Mesendoderm (in vitro differentiated cells): ENCODE data around the gene OPRD1.

Experiments
- DNase-seq: peaks from one replicate; pipeline ENCODE4 v3.0.0; 2013
- H2AK5ac ChIP-seq: 2 replicates; pipeline ENCODE4 v1.6.1; 2013; ENCODE audit warnings: low read length, inconsistent platforms
- H2BK120ac ChIP-seq: 2 replicates; pipeline ENCODE4 v1.6.1; 2013; ENCODE audit warnings: low read depth, mild to moderate bottlenecking, low read length, moderate library complexity, mixed read lengths
- H2BK15ac ChIP-seq: replicated peaks from 2 replicates; pipeline ENCODE4 v1.6.1; 2013; ENCODE audit warnings: low read depth, mild to moderate bottlenecking, moderate library complexity
- H2BK5ac ChIP-seq: 2 replicates; pipeline ENCODE4 v1.6.1; 2013; ENCODE audit warnings: low read length, inconsistent platforms
- H3K18ac ChIP-seq: 2 replicates; pipeline ENCODE4 v1.6.1; 2013; ENCODE audit warnings: mild to moderate bottlenecking, low read length, mixed read lengths
- H3K23ac ChIP-seq: one replicate; pipeline ENCODE4 v1.6.1; 2013; ENCODE audit warnings: low read length
- H3K27ac ChIP-seq: 2 replicates; pipeline ENCODE4 v1.5.1; 2013; ENCODE audit warnings: low read depth, mild to moderate bottlenecking, inconsistent platforms, low read length, moderate library complexity
- H3K27me3 ChIP-seq: 2 replicates; pipeline ENCODE4 v1.6.1; 2013; ENCODE audit warnings: low read length, control low read depth, mild to moderate bottlenecking, inconsistent platforms; ENCODE audit not compliant: insufficient read depth, poor library complexity
- H3K36me3 ChIP-seq: 2 replicates; pipeline ENCODE4 v1.6.1; 2013; ENCODE audit warnings: low read length, inconsistent platforms; ENCODE audit not compliant: control insufficient read depth, insufficient read depth
- H3K4ac ChIP-seq: one replicate; pipeline ENCODE4 v1.6.1; 2013; ENCODE audit warnings: low read depth, mild to moderate bottlenecking, low read length, moderate library complexity
- H3K4me1 ChIP-seq: 2 replicates; pipeline ENCODE4 v1.6.1; 2013; ENCODE audit warnings: low read depth, low read length, inconsistent platforms; ENCODE audit not compliant: control insufficient read depth
- H3K4me2 ChIP-seq: 2 replicates; pipeline ENCODE4 v1.6.1; 2013; ENCODE audit warnings: low read length
- H3K4me3 ChIP-seq: 2 replicates; pipeline ENCODE4 v1.5.1; 2013; ENCODE audit warnings: mild to moderate bottlenecking, low read length
- H3K56ac ChIP-seq: one replicate; pipeline ENCODE4 v1.6.1; 2013; ENCODE audit warnings: low read length
- H3K79me1 ChIP-seq: 2 replicates; pipeline ENCODE4 v1.6.1; 2013; ENCODE audit warnings: low read length, inconsistent platforms
- H3K79me2 ChIP-seq: 2 replicates; pipeline ENCODE4 v1.6.1; 2013; ENCODE audit warnings: mild to moderate bottlenecking, low read length; ENCODE audit not compliant: control insufficient read depth, insufficient read depth
- H3K9ac ChIP-seq: 2 replicates; pipeline ENCODE4 v1.6.1; 2013; ENCODE audit warnings: low read length, inconsistent platforms
- H4K5ac ChIP-seq: one replicate; pipeline ENCODE4 v1.6.1; 2013; ENCODE audit warnings: low read length
- H4K8ac ChIP-seq: one replicate; pipeline ENCODE4 v1.6.1; 2013; ENCODE audit warnings: low read depth, mild to moderate bottlenecking, control low read depth, low read length, moderate library complexity
- WGBS: extraction: QIAGEN DNeasy Blood & Tissue Kit; methylation state at CpG from one replicate; pipeline ENCODE4 v1.1.7; 2013; ENCODE audit warnings: low lambda C conversion rate, missing lambda C conversion rate; ENCODE audit not compliant: insufficient coverage; ENCODE audit errors: extremely low coverage; 5-methylcytosine and 5-hydroxymethylcytosine counted together

OPRD1 gene

GRCh38 chr1:28803662-28804061 lies 8.3 kb upstream of the OPRD1 start:
- Histone ChIP-seq H3K18ac (no peak overlapping the region), H3K36me3 (no peaks in the 10 kb centered on the region), H3K4me1 (no peaks in the 10 kb centered on the region), H3K4ac (no peak overlapping the region), H2AK5ac (no peak overlapping the region), H3K9ac (no peak overlapping the region), H3K4me2 (no peak overlapping the region), H2BK120ac (no peak overlapping the region), H3K23ac (no peak overlapping the region), H3K4me3 (no peak overlapping the region), H3K79me1 (no peaks in the 10 kb centered on the region), H3K56ac (no peak overlapping the region), H3K27me3 (no peaks in the 10 kb centered on the region), H2BK15ac (no peak overlapping the region), H3K27ac (no peak overlapping the region), H4K5ac (no peak overlapping the region), H2BK5ac (no peak overlapping the region), H3K79me2 (no peaks in the 10 kb centered on the region), H4K8ac (no peak overlapping the region)
- no peak for DNase-seq
- WGBS, result no CpG with 5 or more reads among the region's 3 CpGs

- Histone ChIP-seq H3K27me3 (no peaks in the 10 kb centered on the region), H3K23ac (no peak overlapping the region), H3K56ac (peak overlapping the region; percentile 34), H3K4ac (no peak overlapping the region), H3K36me3 (no peaks in the 10 kb centered on the region), H3K79me2 (no peaks in the 10 kb centered on the region), H3K9ac (no peak overlapping the region), H3K4me3 (no peak overlapping the region), H3K4me1 (no peaks in the 10 kb centered on the region), H2BK120ac (no peak overlapping the region), H3K79me1 (no peaks in the 10 kb centered on the region), H3K27ac (no peak overlapping the region), H4K8ac (no peak overlapping the region), H2BK15ac (no peak overlapping the region), H3K4me2 (no peak overlapping the region), H3K18ac (no peak overlapping the region), H4K5ac (no peak overlapping the region), H2AK5ac (no peak overlapping the region), H2BK5ac (no peak overlapping the region)
- no peak for DNase-seq
- WGBS, result no CpG with 5 or more reads among the region's 3 CpGs
Measured at GRCh38 chr1:28804071-28804470, 7.9 kb upstream of the OPRD1 start.

- no peak overlapping the region for H3K56ac ChIP-seq
- H3K4me2 ChIP-seq, result no peak overlapping the region
- no peak overlapping the region for H2BK15ac ChIP-seq
- no peak overlapping the region for H3K9ac ChIP-seq
- no peaks in the 10 kb centered on the region for H3K36me3 ChIP-seq
- no peak overlapping the region for H4K5ac ChIP-seq
- no peak overlapping the region for H2BK5ac ChIP-seq
- H4K8ac ChIP-seq, result no peak overlapping the region
- peaks cover 4% of the 10 kb centered on the region for H3K27me3 ChIP-seq
- H3K79me2 ChIP-seq, result no peaks in the 10 kb centered on the region
- no CpG with 5 or more reads among the region's 4 CpGs for WGBS
- DNase-seq, result no peak
- H3K4me1 ChIP-seq, result no peaks in the 10 kb centered on the region
- H2AK5ac ChIP-seq, result no peak overlapping the region
- H2BK120ac ChIP-seq, result no peak overlapping the region
- H3K27ac ChIP-seq, result no peak overlapping the region
- no peak overlapping the region for H3K4me3 ChIP-seq
- no peak overlapping the region for H3K23ac ChIP-seq
- no peaks in the 10 kb centered on the region for H3K79me1 ChIP-seq
- no peak overlapping the region for H3K4ac ChIP-seq
- no peak overlapping the region for H3K18ac ChIP-seq
Measured at GRCh38 chr1:28807046-28807445, 4.9 kb upstream of the OPRD1 start.

GRCh38 chr1:28807986-28808385 lies 4.0 kb upstream of the OPRD1 start:
- H3K27me3 ChIP-seq, result peaks cover 4% of the 10 kb centered on the region
- WGBS, result no CpG with 5 or more reads among the region's 4 CpGs
- H3K79me2 ChIP-seq, result no peaks in the 10 kb centered on the region
- H3K9ac ChIP-seq, result no peak overlapping the region
- H2BK120ac ChIP-seq, result no peak overlapping the region
- H3K27ac ChIP-seq, result no peak overlapping the region
- no peaks in the 10 kb centered on the region for H3K4me1 ChIP-seq
- H2BK5ac ChIP-seq, result no peak overlapping the region
- H2BK15ac ChIP-seq, result no peak overlapping the region
- H3K4me2 ChIP-seq, result no peak overlapping the region
- H3K18ac ChIP-seq, result no peak overlapping the region
- no peak overlapping the region for H2AK5ac ChIP-seq
- H3K56ac ChIP-seq, result no peak overlapping the region
- H3K36me3 ChIP-seq, result no peaks in the 10 kb centered on the region
- no peak overlapping the region for H4K8ac ChIP-seq
- DNase-seq, result no peak
- H3K79me1 ChIP-seq, result no peaks in the 10 kb centered on the region
- H3K4me3 ChIP-seq, result no peak overlapping the region
- H3K4ac ChIP-seq, result no peak overlapping the region
- H3K23ac ChIP-seq, result no peak overlapping the region
- H4K5ac ChIP-seq, result no peak overlapping the region

GRCh38 chr1:28811369-28811765 lies 603 bp upstream of the OPRD1 start:
- no CpG with 5 or more reads among the region's 9 CpGs for WGBS
- H3K27me3 ChIP-seq, result peaks cover 4% of the 10 kb centered on the region

GRCh38 chr1:28812669-28813468 lies 899 bp downstream of the OPRD1 start:
- H3K56ac ChIP-seq, result peak overlapping the region; percentile 84
- no peak overlapping the region for H3K4me3 ChIP-seq

More at GRCh38 chr1:28811369-28811765, 603 bp upstream of the OPRD1 start:
- Histone ChIP-seq H3K56ac (no peak overlapping the region), H3K79me1 (no peaks in the 10 kb centered on the region), H3K9ac (no peak overlapping the region), H3K27ac (no peak overlapping the region), H3K4me3 (no peak overlapping the region), H2BK5ac (no peak overlapping the region), H3K4me1 (no peaks in the 10 kb centered on the region), H2BK15ac (no peak overlapping the region), H3K4ac (no peak overlapping the region), H2BK120ac (no peak overlapping the region), H4K5ac (no peak overlapping the region), H2AK5ac (no peak overlapping the region), H3K23ac (no peak overlapping the region), H3K18ac (no peak overlapping the region), H3K36me3 (no peaks in the 10 kb centered on the region), H3K4me2 (no peak overlapping the region), H3K79me2 (no peaks in the 10 kb centered on the region), H4K8ac (no peak overlapping the region)
- no peak for DNase-seq

More at GRCh38 chr1:28812669-28813468, 899 bp downstream of the OPRD1 start:
- H2BK5ac ChIP-seq, result no peak overlapping the region
- H3K4ac ChIP-seq, result no peak overlapping the region
- H3K9ac ChIP-seq, result peak overlapping the region; percentile 46
- no CpG with 5 or more reads among the region's 34 CpGs for WGBS
- H3K79me1 ChIP-seq, result no peaks in the 10 kb centered on the region
- no peak overlapping the region for H2BK120ac ChIP-seq
- no peak overlapping the region for H2BK15ac ChIP-seq
- no peak overlapping the region for H4K5ac ChIP-seq
- no peak overlapping the region for H3K27ac ChIP-seq
- no peaks in the 10 kb centered on the region for H3K36me3 ChIP-seq
- no peak overlapping the region for H2AK5ac ChIP-seq
- H3K79me2 ChIP-seq, result no peaks in the 10 kb centered on the region
- no peak overlapping the region for H4K8ac ChIP-seq
- DNase-seq, result no peak
- peak overlapping the region; percentile 55 for H3K4me2 ChIP-seq
- H3K23ac ChIP-seq, result peak overlapping the region; percentile 67
- peaks cover 4% of the 10 kb centered on the region for H3K27me3 ChIP-seq
- H3K4me1 ChIP-seq, result no peaks in the 10 kb centered on the region
- no peak overlapping the region for H3K18ac ChIP-seq
